GM11168 (cell line): Measurements from ENCODE around the gene FSIP2.

Experiments used
- in situ Hi-C: fragments of 300-500 bp; cut with MboI; formaldehyde crosslinking; loops from one replicate; pipeline ENCODE4 v1.12.0; 2022; ENCODE audit warnings: low sequenced_read_pairs; ENCODE audit not compliant: unreplicated experiment

FSIP2 gene

GRCh38 chr2:185738679-185739472 lies at the start of gene FSIP2:
TSS of gene FSIP2 (plus strand) at chr2:185738804. CDS start at chr2:185738895, 91 bp downstream.
- in situ Hi-C loops, result no loop called here

DNA sequence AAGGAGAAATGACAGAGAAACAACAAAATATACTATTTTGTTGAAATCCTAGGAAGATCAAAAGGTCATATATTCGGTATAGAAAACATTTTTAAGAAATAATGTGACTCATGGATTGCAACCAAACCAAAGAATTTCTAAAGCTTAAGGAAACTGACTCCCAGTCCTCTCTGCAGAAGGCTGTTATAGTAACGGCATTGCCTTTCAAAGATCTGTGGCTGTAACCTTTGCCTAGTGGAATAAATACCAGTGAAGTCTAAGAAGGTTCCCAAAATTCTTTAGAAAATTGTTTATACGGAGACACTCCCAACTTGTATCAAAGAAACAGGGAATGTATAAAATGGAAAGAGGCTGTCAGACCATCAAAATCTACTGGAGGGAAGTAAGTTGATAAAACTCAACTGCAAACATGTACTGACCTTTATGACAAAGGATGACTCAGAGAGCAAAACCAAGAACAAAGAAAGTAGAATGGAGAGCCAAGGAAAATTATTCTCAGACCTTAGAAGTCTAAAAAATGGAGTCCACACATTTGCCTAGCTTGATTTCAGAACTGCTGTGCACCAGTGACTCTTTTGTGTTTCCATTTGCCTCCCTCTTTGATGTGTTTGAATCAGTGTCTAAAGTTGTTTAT lies 48.6 kb upstream of the FSIP2 start:
- in situ Hi-C loops, result no loop called here

GRCh38 chr2:185695711-185696235 lies 42.8 kb upstream of the FSIP2 start:
- in situ Hi-C loops, result no loop called here

DNA sequence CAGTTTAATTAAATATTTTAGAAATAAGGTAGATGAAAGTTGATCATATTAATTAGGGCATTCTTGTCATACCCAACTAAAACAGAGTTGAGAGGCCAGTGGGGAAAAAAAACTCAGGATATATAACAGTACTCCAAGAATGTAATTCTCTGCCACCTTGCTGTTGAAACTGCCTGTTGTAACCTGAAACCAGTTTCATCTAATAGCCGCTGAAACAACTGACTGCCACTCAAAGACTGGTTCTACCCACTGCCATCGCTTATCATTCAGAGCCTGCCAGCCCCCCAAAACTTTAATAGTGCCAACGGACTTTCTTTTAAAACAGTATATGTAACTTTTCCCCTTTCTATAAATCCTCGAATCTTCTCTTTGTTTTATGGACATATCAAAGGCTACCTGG lies 37.7 kb upstream of the FSIP2 start:
- in situ Hi-C loops, result no loop called here

DNA sequence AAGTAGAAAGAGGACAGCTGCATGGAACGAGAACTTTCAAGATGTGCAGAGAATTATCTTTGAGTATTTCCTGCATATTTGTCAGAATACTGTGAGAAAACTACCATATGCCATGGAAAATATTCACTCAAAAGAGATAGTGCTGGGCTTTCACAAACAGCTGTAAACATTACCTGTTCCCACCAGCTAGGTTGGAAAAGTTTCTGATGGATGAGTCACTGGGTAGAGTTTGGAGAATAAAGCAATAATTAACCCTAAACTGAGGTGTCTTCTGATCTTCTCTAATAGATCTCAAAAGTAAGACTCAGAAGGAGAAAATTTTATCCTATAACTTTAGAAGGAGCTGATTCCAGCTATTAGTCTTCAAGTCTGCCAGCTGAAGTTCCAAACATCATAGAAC lies 3.9 kb upstream of the FSIP2 start:
- in situ Hi-C loops, result no loop called here

DNA sequence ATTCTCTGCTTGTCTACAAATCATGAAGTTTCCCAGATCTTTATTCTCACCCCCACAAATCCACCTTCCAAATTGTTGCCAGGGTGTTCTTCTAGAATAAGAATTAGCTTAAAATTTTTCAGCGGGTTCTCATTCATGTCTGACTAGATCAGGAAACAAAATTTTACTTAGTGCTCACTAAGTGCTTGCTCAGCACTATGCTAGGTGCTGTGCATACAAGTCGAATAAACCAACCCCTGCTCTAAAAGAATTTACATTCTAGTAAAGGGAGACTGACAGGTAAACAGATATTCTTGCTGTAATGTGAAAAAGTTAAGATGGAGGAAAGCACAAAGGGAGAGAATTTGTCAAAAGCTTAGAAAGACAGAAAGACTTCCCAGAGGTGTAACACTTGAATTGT lies 2.4 kb upstream of the FSIP2 start:
- in situ Hi-C loops, result no loop called here

DNA sequence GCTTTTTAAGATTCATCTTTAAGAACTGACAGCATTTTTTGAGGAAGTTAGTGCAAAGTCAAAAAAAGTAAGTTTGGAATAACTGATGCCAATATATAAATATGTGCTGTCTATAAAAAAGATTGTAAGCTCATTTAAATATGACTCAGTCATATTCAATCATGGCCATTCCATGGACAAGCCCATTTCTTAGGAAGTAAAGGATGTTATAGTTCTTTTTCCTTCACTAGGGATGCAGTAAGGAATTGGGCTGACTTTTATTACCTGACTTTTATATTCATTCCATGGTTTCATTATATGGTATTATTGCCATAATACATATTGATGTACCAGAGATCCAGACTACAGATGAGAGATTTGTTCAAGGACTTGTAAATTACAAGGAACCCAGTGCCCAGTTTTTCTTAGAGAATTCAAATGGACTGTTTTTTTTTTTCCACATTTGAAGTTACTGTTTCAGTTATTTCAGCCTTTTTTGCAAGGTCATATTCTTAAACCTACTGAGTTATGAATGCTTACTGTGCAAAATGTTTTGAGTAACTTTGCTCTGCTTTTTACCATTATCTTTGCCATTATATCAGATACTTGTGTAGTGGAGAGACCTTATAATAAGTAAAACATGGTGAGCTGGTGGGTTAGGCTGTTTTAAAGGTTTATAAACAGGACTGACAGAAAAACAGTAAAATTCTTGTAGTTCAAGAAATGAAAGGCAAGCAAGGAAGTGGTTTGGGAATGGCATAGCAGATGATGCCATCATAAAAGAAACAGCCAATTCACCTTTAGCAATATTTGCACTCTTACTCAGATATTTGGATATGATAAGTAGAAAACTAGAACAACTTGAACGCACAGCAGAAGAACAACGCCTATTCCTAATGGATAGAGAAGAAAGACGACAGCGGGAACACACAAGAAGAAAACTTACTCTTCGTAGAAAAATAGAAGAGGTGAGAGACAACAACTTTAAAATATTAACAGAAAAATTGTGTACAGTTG lies 7.6 kb downstream of the FSIP2 start:
- in situ Hi-C loops, result no loop called here

GRCh38 chr2:185757356-185757755 lies 18.8 kb downstream of the FSIP2 start:
- in situ Hi-C loops, result no loop called here

DNA sequence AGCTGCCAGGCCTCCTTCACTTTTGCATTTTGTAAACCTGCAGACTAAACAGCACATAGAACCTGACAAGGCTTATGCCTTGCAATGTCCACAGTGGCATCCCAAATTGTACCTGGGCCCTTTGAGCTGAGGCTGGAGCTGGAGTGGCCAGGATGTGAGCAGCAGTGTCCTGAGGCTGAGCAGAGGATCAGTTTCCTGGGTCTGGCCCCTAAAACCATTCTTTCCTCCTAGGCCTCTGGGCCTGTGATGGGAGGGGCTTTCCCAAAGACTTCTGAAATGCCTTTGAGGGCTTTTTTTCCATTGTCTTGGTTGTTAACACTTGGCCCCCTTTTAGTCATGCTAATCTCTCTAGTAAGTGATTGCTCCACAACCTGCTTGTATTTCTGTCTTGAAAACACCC lies 32.8 kb downstream of the FSIP2 start:
- in situ Hi-C loops, result no loop called here

- in situ Hi-C loops, result no loop called here
Observed at GRCh38 chr2:185780890-185781289, 42.3 kb downstream of the FSIP2 start.

GRCh38 chr2:185782223-185782769 lies 43.7 kb downstream of the FSIP2 start:
- in situ Hi-C loops, result no loop called here

DNA sequence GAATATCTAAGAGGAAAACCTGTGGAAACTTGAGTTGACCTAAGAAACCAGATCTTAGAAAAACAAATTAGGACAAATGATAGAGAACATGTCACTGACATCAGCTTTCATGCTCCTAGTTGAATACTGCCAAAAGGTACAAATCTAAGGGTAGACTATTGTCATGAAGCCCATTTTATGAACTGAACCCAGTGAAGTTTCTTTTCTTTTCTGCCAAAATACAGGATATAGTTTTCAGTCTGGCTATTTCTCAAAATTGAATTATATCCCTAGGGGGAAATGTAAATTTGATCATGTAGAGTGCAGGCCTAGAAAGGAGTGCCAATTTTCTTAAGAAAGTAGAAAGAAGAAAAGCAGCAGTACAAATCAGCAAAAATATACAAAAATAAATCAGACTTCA lies 46.6 kb downstream of the FSIP2 start:
- in situ Hi-C loops, result no loop called here

DNA sequence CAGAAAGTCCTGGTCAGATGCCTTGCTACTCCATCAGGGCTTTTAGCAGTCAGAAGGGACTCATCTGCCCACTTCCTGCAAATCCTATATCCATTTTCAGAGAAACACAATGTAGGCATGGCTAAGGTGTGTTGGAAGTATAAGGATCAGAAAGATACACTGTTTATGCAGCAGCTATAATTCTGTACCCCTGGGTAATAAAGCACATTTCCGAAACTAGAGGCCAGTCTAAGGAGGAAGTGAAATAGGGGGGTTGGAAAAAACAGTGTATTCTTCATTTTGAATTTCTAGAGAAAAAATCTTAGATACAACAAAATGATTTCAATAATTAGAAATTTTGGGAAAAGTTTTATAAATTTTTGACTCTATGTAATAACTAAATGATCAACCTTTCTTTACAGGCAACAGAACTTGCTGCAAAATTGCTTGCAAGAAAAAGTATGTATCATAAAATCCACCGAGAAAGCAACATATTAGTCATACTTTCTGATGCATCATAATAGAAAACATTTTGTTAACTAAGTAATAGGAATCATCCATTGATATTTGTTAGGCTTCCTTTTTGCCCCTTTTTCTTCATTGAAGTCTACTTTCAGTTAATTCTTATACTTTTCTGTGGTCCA lies 47.4 kb downstream of the FSIP2 start:
- in situ Hi-C loops, result no loop called here

DNA sequence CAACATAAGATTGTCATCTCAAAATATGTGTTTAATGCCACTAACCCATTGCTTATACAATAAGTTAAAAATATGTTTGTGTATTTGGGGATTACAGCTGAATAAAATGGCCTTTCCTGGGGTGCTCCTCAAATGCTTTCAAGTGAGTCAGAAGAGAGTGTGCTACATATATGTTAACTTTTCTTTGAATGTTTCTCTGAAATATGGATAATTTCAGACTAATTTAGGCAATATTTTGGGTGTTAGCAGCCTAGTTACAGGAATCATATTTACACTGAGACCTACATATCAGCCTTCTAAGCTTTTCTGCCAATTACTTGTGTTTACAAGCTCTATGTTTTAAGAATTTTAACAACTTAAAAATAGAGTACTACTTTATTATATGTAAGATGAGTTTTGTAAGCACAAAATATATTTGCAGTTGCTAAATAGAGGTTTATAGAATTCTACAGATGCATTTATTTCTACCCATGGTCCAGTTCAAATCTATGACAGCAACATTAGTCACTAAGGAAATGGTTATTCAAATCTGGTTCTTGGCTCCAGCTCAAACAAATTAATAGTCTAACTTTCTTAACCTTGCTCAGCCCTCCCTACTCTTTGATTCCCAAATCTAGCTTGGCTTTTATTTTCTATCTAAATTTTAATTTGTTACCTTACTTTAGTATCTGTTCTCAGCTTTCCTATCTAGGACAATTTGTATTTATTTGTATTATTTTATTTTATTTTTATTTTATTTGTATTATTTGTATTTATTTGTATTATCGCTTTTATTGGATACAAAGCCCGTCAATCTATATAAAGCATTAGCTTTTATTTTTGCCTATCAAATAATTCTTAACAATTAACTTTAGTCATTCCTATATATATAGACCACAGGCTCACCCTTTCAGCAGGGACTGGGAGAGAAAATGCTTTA lies 48.9 kb downstream of the FSIP2 start:
- in situ Hi-C loops, result no loop called here

DNA sequence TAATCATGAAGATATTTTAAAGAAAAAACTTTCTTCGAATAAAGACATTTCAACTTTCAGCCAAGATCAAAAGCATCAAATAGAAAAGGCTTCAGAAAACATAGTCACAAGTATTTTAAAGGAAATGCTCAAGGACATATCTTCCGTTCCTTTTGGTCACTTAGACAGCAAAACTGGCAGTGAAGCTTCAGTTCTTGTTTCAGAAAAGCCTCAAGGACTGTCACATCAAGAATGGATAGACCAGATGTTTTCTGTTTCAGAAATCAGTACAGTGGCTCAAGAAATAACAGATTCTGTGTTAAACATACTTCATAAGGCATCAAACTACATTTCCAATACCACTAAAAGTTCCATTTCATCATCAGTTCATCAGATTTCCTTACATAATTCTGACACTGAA lies 51.8 kb downstream of the FSIP2 start:
- in situ Hi-C loops, result no loop called here

DNA sequence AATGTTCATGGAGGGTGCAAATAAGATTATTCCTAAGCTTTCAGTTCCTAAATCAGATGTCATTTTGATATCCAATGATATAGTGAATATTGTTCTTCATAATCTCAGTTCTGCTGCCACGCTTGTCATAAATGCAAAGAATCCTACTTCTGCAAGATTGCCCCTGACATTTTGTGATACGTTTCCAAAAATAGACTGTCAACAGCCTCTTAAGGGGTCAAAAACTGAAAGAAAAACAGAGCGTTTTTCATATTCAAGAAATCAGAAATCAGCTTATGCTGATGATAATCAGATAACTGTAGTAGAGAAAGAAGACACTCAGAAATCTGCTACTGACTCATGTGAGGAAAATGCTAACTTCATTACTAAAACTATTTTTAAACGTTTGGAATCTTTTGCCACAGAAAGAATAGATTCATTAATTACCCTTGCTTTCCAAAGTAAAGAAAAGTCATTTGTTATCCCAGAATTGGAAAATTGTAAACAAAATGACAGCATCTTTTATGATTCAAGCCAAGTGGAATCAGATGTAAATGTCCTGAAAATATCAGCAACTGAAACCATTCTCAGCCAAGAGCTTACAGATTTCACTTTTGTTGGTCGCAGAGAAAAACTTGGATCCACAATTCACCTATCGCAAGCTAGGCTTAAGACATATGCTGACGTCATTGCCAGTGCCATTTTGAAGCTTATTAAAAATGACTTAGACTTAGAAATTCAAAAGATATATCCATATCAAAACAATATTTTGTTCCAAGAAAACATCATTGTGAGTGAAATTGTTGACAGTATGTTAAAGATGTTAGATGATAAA lies 55.1 kb downstream of the FSIP2 start:
- in situ Hi-C loops, result no loop called here

DNA sequence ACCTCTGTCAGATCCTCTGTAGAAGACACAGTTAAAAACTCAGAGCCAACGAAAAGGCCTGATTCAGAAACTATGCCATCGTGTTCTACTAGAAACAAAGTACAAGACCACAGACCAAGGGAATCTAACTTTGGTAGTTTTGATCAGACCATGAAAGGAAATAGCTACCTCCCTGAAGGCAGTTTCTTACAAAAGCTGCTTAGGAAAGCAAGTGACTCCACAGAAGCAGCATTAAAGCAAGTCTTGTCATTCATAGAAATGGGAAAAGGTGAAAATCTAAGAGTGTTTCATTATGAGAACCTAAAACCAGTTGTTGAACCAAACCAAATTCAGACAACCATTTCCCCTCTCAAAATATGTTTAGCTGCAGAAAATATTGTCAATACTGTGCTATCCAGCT lies 58.2 kb downstream of the FSIP2 start:
- in situ Hi-C loops, result no loop called here

- in situ Hi-C loops, result no loop called here
Observed at GRCh38 chr2:185802926-185803325, 64.3 kb downstream of the FSIP2 start.
